IMR-90 (cell line): ENCODE results near the gene ERMP1. TPM values are rescaled to one million over a fixed set of nuclear protein-coding genes. Genes with fewer than 3 reads are reported as not detected.

Source experiments
- ATAC-seq: fragments of 200-7000 bp; cut with Tn5 transposase; 2 replicates; pipeline ENCODE4 v1.9.1; 2020; ENCODE audit warnings: low read depth, mild to moderate bottlenecking, moderate library complexity
- BruUV-seq: library from RNA; stranded (reverse); fragments of 400-500 nt; replicated peaks from 2 replicates; lab custom pipeline; 2021; lab: Mats Ljungman, UMichigan
- CTCF ChIA-PET: fragments of 300-600 bp; formaldehyde crosslinking; extraction: SDS; loops from one replicate; lab custom pipeline; 2021; ENCODE audit warnings: antibody characterized with exemption; lab: Yijun Ruan, JAX
- POLR2A ChIA-PET: fragments of 300-600 bp; sonication (Branson Sonifier 250); formaldehyde crosslinking; loops from one replicate; lab custom pipeline; 2022; ENCODE audit warnings: antibody characterized with exemption; ENCODE audit not compliant: unreplicated experiment; lab: Charles Lee
- DNase-seq: peaks from one replicate; pipeline ENCODE4 v3.0.0; 2013
- H2AFZ ChIP-seq: replicated peaks from 2 replicates; pipeline ENCODE3; 2013; ENCODE audit warnings: low read length, mild to moderate bottlenecking; ENCODE audit not compliant: poor library complexity
- H2AK5ac ChIP-seq: 2 replicates; pipeline ENCODE4 v1.6.1; 2013; ENCODE audit warnings: low read depth, low read length, inconsistent platforms
- H2AK9ac ChIP-seq: replicated peaks from 2 replicates; pipeline ENCODE3; 2013; ENCODE audit warnings: mild to moderate bottlenecking, low read depth, low read length, moderate library complexity; ENCODE audit not compliant: poor library complexity
- H2BK120ac ChIP-seq: 2 replicates; pipeline ENCODE4 v1.6.1; 2013; ENCODE audit warnings: low read depth, low read length, inconsistent platforms
- H2BK15ac ChIP-seq: 3 replicates; pipeline ENCODE4 v1.6.1; 2013; ENCODE audit warnings: low read depth, low read length, inconsistent platforms
- H2BK20ac ChIP-seq: 2 replicates; pipeline ENCODE4 v1.6.1; 2013; ENCODE audit warnings: low read depth, mild to moderate bottlenecking, inconsistent platforms, low read length, moderate library complexity
- H2BK5ac ChIP-seq: 2 replicates; pipeline ENCODE4 v1.6.1; 2013; ENCODE audit warnings: mild to moderate bottlenecking, low read depth, low read length, inconsistent platforms; ENCODE audit not compliant: poor library complexity, severe bottlenecking
- H3K14ac ChIP-seq: replicated peaks from 2 replicates; pipeline ENCODE4 v1.6.1; 2013; ENCODE audit warnings: low read depth, low read length, inconsistent platforms
- H3K18ac ChIP-seq: 2 replicates; pipeline ENCODE4 v1.6.1; 2013; ENCODE audit warnings: low read depth, low read length, control low read depth
- H3K23ac ChIP-seq: 2 replicates; pipeline ENCODE4 v1.6.1; 2013; ENCODE audit warnings: low read depth, low read length, inconsistent platforms
- H3K27ac ChIP-seq: 2 replicates; pipeline ENCODE4 v1.5.1; 2013; ENCODE audit warnings: mild to moderate bottlenecking, control low read depth, low read length; ENCODE audit not compliant: insufficient read depth
- H3K27me3 ChIP-seq: 2 replicates; pipeline ENCODE4 v1.6.1; 2013; ENCODE audit warnings: low read length; ENCODE audit not compliant: control insufficient read depth, insufficient read depth
- H3K36me3 ChIP-seq: 2 replicates; pipeline ENCODE4 v1.6.1; 2013; ENCODE audit warnings: low read length, mixed read lengths; ENCODE audit not compliant: control insufficient read depth, insufficient read depth
- H3K4ac ChIP-seq: 2 replicates; pipeline ENCODE4 v1.6.1; 2013; ENCODE audit warnings: low read depth, low read length, inconsistent platforms
- H3K4me1 ChIP-seq: 2 replicates; pipeline ENCODE4 v1.6.1; 2013; ENCODE audit warnings: low read length, mixed read lengths; ENCODE audit not compliant: control insufficient read depth, insufficient read depth
- H3K4me2 ChIP-seq: 2 replicates; pipeline ENCODE4 v1.6.1; 2013; ENCODE audit warnings: low read depth, mild to moderate bottlenecking, control low read depth, low read length, moderate library complexity
- H3K4me3 ChIP-seq: 2 replicates; pipeline ENCODE4 v1.5.1; 2013; ENCODE audit warnings: low read depth, mild to moderate bottlenecking, control low read depth, low read length, moderate library complexity; ENCODE audit not compliant: insufficient read depth
- H3K56ac ChIP-seq: 2 replicates; pipeline ENCODE4 v1.6.1; 2013; ENCODE audit warnings: low read length, inconsistent platforms; ENCODE audit not compliant: insufficient read depth; ENCODE audit errors: extremely low read depth
- H3K79me1 ChIP-seq, 2 experiments: 2 replicates each; pipeline ENCODE4 v1.6.1; 2013; ENCODE audit warnings: low read length in 2 of 2, inconsistent platforms in 1 of 2, low read depth in 1 of 2
- H3K9ac ChIP-seq: 2 replicates; pipeline ENCODE4 v1.6.1; 2013; ENCODE audit warnings: low read depth, low read length, control low read depth
- H3K9me1 ChIP-seq: 2 replicates; pipeline ENCODE4 v1.6.1; 2013; ENCODE audit warnings: low read length, inconsistent platforms; ENCODE audit not compliant: insufficient read depth
- H3K9me3 ChIP-seq: 2 replicates; pipeline ENCODE4 v1.6.1; 2013; ENCODE audit warnings: low read length; ENCODE audit not compliant: control insufficient read depth, insufficient read depth
- H4K20me1 ChIP-seq: 2 replicates; pipeline ENCODE4 v1.6.1; 2013; ENCODE audit warnings: low read length, inconsistent platforms; ENCODE audit not compliant: insufficient read depth
- H4K5ac ChIP-seq: 2 replicates; pipeline ENCODE4 v1.6.1; 2013; ENCODE audit warnings: mild to moderate bottlenecking, low read depth, low read length, control low read depth
- H4K8ac ChIP-seq, 2 experiments: 2 replicates each; pipeline ENCODE4 v1.6.1; 2013; ENCODE audit warnings: low read depth in 2 of 2, low read length in 2 of 2, control low read depth in 1 of 2, inconsistent platforms in 1 of 2
- H4K91ac ChIP-seq: 2 replicates; pipeline ENCODE4 v1.6.1; 2013; ENCODE audit warnings: low read depth, low read length, inconsistent platforms; ENCODE audit not compliant: insufficient read depth
- MAZ ChIP-seq: IDR thresholded peaks from 2 replicates; pipeline ENCODE4 v1.6.1; 2012; ENCODE audit warnings: low read depth, mild to moderate bottlenecking, low read length, improper control_type of control experiment, moderate library complexity, borderline replicate concordance
- WGBS, 2 experiments: methylation state at CpG; one replicate each; pipeline versions ENCODE4 v1.1.5 to v1.1.7; 2013; ENCODE audit warnings: missing lambda C conversion rate in 2 of 2; ENCODE audit not compliant: insufficient read length in 1 of 2; ENCODE audit errors: extremely low coverage in 2 of 2; 5-methylcytosine and 5-hydroxymethylcytosine counted together
- dilution Hi-C: fragments of 300-500 bp; cut with HindIII; formaldehyde crosslinking; loops from one replicate; pipeline ENCODE4 v1.14.3; 2018; ENCODE audit warnings: low sequenced_read_pairs; ENCODE audit not compliant: unreplicated experiment
- in situ Hi-C: fragments of 300-500 bp; cut with MboI; formaldehyde crosslinking; loops from 3 replicates; pipeline ENCODE4 v1.14.3; 2019; ENCODE audit warnings: low sequenced_read_pairs, inconsistent platforms, mixed read lengths
- intact Hi-C: fragments of 100-400 bp; cut with micrococcal nuclease; formaldehyde crosslinking; loops from 2 replicates; pipeline ENCODE4 v1.10.0; 2022
- polyA plus RNA-seq, 3 experiments: library from polyadenylated mRNA; depleted of rRNA; stranded (reverse); fragments of >200 nt; gene quantifications; 2 replicates each; pipeline ENCODE4 v1.2.3, GENCODE V29; 2012; ENCODE audit warnings: low replicate concordance in 1 of 3
- total RNA-seq: library from RNA; depleted of rRNA; stranded (reverse); fragments of >200 nt; gene quantifications from 2 replicates; pipeline ENCODE4 v1.2.3, GENCODE V29; 2012
- TF ChIP-seq, protein P1 (sequence below): conservative IDR thresholded peaks from 2 replicates; pipeline ENCODE4 v1.5.1; 2012; ENCODE audit warnings: mild to moderate bottlenecking, low read depth, low read length, improper control_type of control experiment

Gene ERMP1
- total and polyA plus RNA-seq, 2 of the 4 experiments (the other 2 are of a cell fraction), result 2.2 to 4.7 TPM

GRCh38 chr9:5762421-5762820 is 70.5 kb downstream of the ERMP1 start:
- WGBS, 2 experiments, result no CpG with 5 or more reads among the region's 4 CpGs
- no peak overlapping the region for H2BK120ac ChIP-seq
- no peaks in the 10 kb centered on the region; the same call in 1 of the 2 replicates for H3K4me1 ChIP-seq
- no peak overlapping the region for H4K8ac ChIP-seq
- no peak overlapping the region for H3K18ac ChIP-seq
- H2AK9ac ChIP-seq, result no peak overlapping the region
- TF ChIP-seq, protein P1, sequence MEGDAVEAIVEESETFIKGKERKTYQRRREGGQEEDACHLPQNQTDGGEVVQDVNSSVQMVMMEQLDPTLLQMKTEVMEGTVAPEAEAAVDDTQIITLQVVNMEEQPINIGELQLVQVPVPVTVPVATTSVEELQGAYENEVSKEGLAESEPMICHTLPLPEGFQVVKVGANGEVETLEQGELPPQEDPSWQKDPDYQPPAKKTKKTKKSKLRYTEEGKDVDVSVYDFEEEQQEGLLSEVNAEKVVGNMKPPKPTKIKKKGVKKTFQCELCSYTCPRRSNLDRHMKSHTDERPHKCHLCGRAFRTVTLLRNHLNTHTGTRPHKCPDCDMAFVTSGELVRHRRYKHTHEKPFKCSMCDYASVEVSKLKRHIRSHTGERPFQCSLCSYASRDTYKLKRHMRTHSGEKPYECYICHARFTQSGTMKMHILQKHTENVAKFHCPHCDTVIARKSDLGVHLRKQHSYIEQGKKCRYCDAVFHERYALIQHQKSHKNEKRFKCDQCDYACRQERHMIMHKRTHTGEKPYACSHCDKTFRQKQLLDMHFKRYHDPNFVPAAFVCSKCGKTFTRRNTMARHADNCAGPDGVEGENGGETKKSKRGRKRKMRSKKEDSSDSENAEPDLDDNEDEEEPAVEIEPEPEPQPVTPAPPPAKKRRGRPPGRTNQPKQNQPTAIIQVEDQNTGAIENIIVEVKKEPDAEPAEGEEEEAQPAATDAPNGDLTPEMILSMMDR, result no peak
- no peak for TF ChIP-seq MAZ
- peaks cover 41% of the 10 kb centered on the region for H3K36me3 ChIP-seq
- ChIA-PET POLR2A (no interaction called here), CTCF (no interaction called here)
- no peak overlapping the region for H3K27ac ChIP-seq
- DNase-seq (peak; percentile 54), ATAC-seq (peak; percentile 37)
- peaks cover 8 to 18% of the 10 kb centered on the region in 2 experiments; a peak in 3 of 4 replicates for H3K79me1 ChIP-seq
- in situ Hi-C loops, result no loop called here
- H3K9me3 ChIP-seq, result no peaks in the 10 kb centered on the region
- BruUV-seq, result no TSS peak
- H3K9ac ChIP-seq, result no peak overlapping the region
- no peak overlapping the region for H2AK5ac ChIP-seq
- H3K4ac ChIP-seq, result no peak overlapping the region
- no peak overlapping the region for H3K4me2 ChIP-seq
- no peak overlapping the region for H3K14ac ChIP-seq
- no peak overlapping the region for H2BK15ac ChIP-seq
- no peaks in the 10 kb centered on the region for H3K27me3 ChIP-seq
- no peak overlapping the region for H2BK20ac ChIP-seq
- no peak overlapping the region for H4K91ac ChIP-seq
- no peak overlapping the region for H4K5ac ChIP-seq
- H3K23ac ChIP-seq, result 0 out of 2 replicates have a peak overlapping the region, but pooled peaks have one; percentile 7
- dilution Hi-C loops, result no loop called here
- H2AFZ ChIP-seq, result no peak overlapping the region
- no peak overlapping the region for H2BK5ac ChIP-seq
- intact Hi-C loops, result no loop called here
- H3K56ac ChIP-seq, result no peak overlapping the region
- no peak overlapping the region for H3K4me3 ChIP-seq
- H4K20me1 ChIP-seq, result peaks cover 2% of the 10 kb centered on the region; the same call in 1 of the 2 replicates
- peaks cover 9% of the 10 kb centered on the region; the same call in 1 of the 2 replicates for H3K9me1 ChIP-seq
